Suprapubic skin (tissue), 4 donors: ENCODE results near the gene DGKZ.

Experiments used
- CTCF ChIP-seq, 2 donors: fragments of 200-600 bp in 1 of 2; fragments of 450-650 bp in 1 of 2; sonication (generic) in 1 of 2; IDR thresholded peaks; one replicate each; pipeline ENCODE4 v1.5.1; 2016 to 2019; ENCODE audit warnings: antibody characterized with exemption in 2 of 2, mild to moderate bottlenecking in 1 of 2, moderate library complexity in 1 of 2
- EP300 ChIP-seq: sonication (generic); formaldehyde crosslinking; IDR thresholded peaks from one replicate; pipeline ENCODE4 v1.6.1; 2017; ENCODE audit warnings: antibody characterized with exemption
- POLR2A ChIP-seq, 2 donors: fragments of 450-650 bp; IDR thresholded peaks; one replicate each; pipeline ENCODE4 v1.6.1; 2017; ENCODE audit warnings: antibody characterized with exemption in 2 of 2, mild to moderate bottlenecking in 2 of 2, moderate library complexity in 2 of 2
- POLR2AphosphoS5 ChIP-seq, 3 donors: sonication (generic); formaldehyde crosslinking; IDR thresholded peaks; one replicate each; pipeline ENCODE4 v1.6.1; 2017; ENCODE audit warnings: antibody characterized with exemption in 3 of 3

DNA sequence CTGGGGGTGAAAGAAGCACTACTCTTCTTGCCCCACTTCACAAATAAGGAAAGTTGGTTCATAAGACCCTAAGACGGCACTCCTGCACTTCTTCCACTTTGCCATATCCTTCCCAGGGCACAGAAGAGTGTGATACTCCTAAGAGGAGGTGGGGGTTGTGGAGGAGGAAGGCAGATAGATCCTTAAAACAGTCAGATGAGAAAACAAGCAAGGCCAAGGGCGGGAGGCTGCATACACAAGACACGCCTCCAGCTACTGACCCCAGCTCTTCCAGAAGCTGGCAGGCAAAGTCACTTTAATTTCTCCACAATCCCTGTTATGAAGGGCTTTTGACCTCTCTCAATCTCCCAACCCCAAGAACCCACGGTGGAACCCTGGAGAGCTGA, 46.0 kb downstream of the DGKZ start:
- no peak for TF ChIP-seq EP300
- no peak for TF ChIP-seq CTCF (IDR thresholded peaks at IDR 0.05)
- no peak for TF ChIP-seq POLR2A (IDR thresholded peaks at IDR 0.05)
- no peak for TF ChIP-seq POLR2AphosphoS5 (IDR thresholded peaks at IDR 0.05)
